Thyroid gland (tissue), 4 donors: ENCODE results near the gene CLSTN2.

Experiments used
- CTCF ChIP-seq, 6 experiments: fragments of 200-600 bp in 3 of 6; fragments of 450-650 bp in 3 of 6; sonication (generic) in 3 of 6; IDR thresholded peaks; one replicate each; pipeline ENCODE4 v1.5.1; 2016 to 2019; ENCODE audit warnings: antibody characterized with exemption in 6 of 6, mild to moderate bottlenecking in 2 of 6, inconsistent platforms in 1 of 6, moderate library complexity in 1 of 6
- POLR2A ChIP-seq, 2 donors: fragments of 450-650 bp; IDR thresholded peaks; one replicate each; pipeline ENCODE4 v1.6.1; 2017; ENCODE audit warnings: antibody characterized with exemption in 2 of 2, mild to moderate bottlenecking in 2 of 2, moderate library complexity in 1 of 2

GRCh38 chr3:140216249-140216648 lies 281.3 kb downstream of the CLSTN2 start:
- TF ChIP-seq POLR2A (IDR thresholded peaks at IDR 0.05) (no peak), CTCF (IDR thresholded peaks at IDR 0.05) (peak in 4 of 6 experiments; percentile 14 to 44 (median 35))
